Esophagus muscularis mucosa (tissue), 4 donors: ENCODE results near the gene PRKX. TPM values are rescaled to one million over a fixed set of nuclear protein-coding genes. Genes with fewer than 3 reads are reported as not detected.
"Not testable (repeated sequence)": the region's sequence is repeated elsewhere in the genome, so short reads cannot be mapped to it uniquely, and the experiment has no call there.

Experiments
- DNase-seq: peaks from one replicate; pipeline ENCODE4 v3.0.0-alpha.2; 2017; ENCODE audit errors: extremely low spot score
- H3K27ac ChIP-seq, 4 donors: fragments of 200-600 bp; sonication (generic); replicated peaks in 1 of 4; 1 replicate in 3 of 4; 2 replicates in 1 of 4; pipeline ENCODE4 v1.5.1; 2016 to 2019; ENCODE audit warnings: mild to moderate bottlenecking in 1 of 4
- H3K27me3 ChIP-seq, 4 donors: fragments of 200-600 bp; sonication (generic); one replicate each; pipeline versions ENCODE4 v1.5.1 to v1.6.0; 2016 to 2019
- H3K36me3 ChIP-seq, 4 donors: fragments of 200-600 bp; sonication (generic); one replicate each; pipeline ENCODE4 v1.5.1; 2016 to 2019
- H3K4me1 ChIP-seq, 4 donors: fragments of 200-600 bp; sonication (generic); one replicate each; pipeline ENCODE4 v1.5.1; 2016 to 2019
- H3K4me3 ChIP-seq, 4 donors: fragments of 200-600 bp; sonication (generic); 1 replicate in 2 of 4; 2 replicates in 2 of 4; pipeline ENCODE4 v1.5.1; 2016 to 2019; ENCODE audit warnings: mild to moderate bottlenecking in 4 of 4, moderate library complexity in 1 of 4
- H3K9me3 ChIP-seq, 4 donors: fragments of 200-600 bp; sonication (generic); 1 replicate in 3 of 4; 2 replicates in 1 of 4; pipeline ENCODE4 v1.5.1; 2016 to 2019
- EP300 ChIP-seq: sonication (generic); formaldehyde crosslinking; IDR thresholded peaks from one replicate; pipeline ENCODE4 v1.6.1; 2017; ENCODE audit warnings: antibody characterized with exemption
- POLR2A ChIP-seq: fragments of 450-650 bp; IDR thresholded peaks from one replicate; pipeline ENCODE4 v1.6.1; 2017; ENCODE audit warnings: antibody characterized with exemption, moderate library complexity, mild to moderate bottlenecking, low read depth
- POLR2AphosphoS5 ChIP-seq, 2 donors: sonication (generic); formaldehyde crosslinking; IDR thresholded peaks; one replicate each; pipeline ENCODE4 v1.6.1; 2017; ENCODE audit warnings: antibody characterized with exemption in 2 of 2
- WGBS: methylation state at CpG from one replicate; pipeline ENCODE4 v1.1.5; 2018; 5-methylcytosine and 5-hydroxymethylcytosine counted together
- intact Hi-C: fragments of 100-400 bp; cut with DNase I; formaldehyde crosslinking; loops from one replicate; pipeline ENCODE4 v1.15.1; 2023
- total RNA-seq, 4 donors: library from RNA; depleted of rRNA; stranded (reverse); fragments of >200 nt; gene quantifications; one replicate each; pipeline versions ENCODE4 v1.1.0 to v1.2.1, GENCODE V29; 2016
- TF ChIP-seq, protein P1 (sequence below), 3 experiments: fragments of 200-600 bp in 2 of 3; fragments of 450-650 bp in 1 of 3; sonication (generic) in 2 of 3; IDR thresholded peaks; one replicate each; pipeline ENCODE4 v1.5.1; 2017 to 2019; ENCODE audit warnings: antibody characterized with exemption in 3 of 3, mild to moderate bottlenecking in 2 of 3, moderate library complexity in 1 of 3

PRKX gene
- total RNA-seq, 4 donors from 2014 or later: 5.6 to 8.9 (median 6.6) TPM

DNA sequence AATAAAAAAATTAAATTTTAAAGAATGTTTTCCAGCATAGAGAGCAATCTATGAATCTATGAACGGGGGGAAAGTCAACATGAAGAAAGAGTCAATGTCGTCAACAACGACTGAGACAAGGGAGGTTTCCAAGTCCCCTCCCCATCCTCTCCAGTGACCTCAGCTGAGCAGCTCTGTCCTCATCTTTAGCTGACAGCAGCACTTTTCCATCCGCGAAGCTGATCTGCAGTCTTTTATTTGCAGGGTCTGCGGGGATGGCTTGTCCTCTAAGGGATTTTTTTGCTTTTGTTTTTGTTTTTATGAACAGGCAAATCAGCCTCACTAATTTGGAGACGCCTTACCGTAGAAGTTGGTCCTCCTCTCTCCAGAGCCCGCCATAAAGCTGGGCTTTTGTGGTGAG, 46.5 kb downstream of the PRKX start:
- intact Hi-C loops: no loop called here
- Histone ChIP-seq H3K27ac (no peak overlapping the region), H3K4me3 (no peak overlapping the region), H3K9me3 (no peaks in the 10 kb centered on the region), H3K4me1 (no peaks in the 10 kb centered on the region), H3K27me3 (no peaks in the 10 kb centered on the region), H3K36me3 (peaks cover 0 to 12% (median 0%) of the 10 kb centered on the region in 4 donors)
- DNase-seq: no peak
- WGBS: 78% methylated on average over 9 of the region's 9 CpGs
- no peak for TF ChIP-seq EP300
- TF ChIP-seq, protein P1, sequence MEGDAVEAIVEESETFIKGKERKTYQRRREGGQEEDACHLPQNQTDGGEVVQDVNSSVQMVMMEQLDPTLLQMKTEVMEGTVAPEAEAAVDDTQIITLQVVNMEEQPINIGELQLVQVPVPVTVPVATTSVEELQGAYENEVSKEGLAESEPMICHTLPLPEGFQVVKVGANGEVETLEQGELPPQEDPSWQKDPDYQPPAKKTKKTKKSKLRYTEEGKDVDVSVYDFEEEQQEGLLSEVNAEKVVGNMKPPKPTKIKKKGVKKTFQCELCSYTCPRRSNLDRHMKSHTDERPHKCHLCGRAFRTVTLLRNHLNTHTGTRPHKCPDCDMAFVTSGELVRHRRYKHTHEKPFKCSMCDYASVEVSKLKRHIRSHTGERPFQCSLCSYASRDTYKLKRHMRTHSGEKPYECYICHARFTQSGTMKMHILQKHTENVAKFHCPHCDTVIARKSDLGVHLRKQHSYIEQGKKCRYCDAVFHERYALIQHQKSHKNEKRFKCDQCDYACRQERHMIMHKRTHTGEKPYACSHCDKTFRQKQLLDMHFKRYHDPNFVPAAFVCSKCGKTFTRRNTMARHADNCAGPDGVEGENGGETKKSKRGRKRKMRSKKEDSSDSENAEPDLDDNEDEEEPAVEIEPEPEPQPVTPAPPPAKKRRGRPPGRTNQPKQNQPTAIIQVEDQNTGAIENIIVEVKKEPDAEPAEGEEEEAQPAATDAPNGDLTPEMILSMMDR (IDR thresholded peaks at IDR 0.05): no peak
- TF ChIP-seq POLR2AphosphoS5 (IDR thresholded peaks at IDR 0.05): no peak
- TF ChIP-seq POLR2A: no peak

DNA sequence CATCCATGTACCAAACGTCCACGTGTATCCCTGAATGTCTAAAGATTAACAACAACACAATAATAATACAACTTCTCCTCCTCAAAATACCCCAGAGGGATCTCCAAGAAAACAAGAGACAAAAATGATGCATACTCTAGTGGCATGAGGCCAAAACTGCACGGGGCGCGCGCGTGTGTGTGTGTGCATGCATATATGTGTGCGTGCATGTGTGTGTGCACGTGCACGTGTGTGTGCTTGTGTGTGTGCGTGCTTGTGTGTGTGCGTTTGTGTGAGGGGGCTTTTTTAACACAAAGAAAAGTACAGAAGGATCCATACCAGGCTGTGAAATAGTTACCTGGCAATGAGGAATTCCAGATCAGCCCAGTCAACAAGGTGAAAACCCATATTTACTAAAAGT, 48.5 kb downstream of the PRKX start:
- peaks cover 0 to 7% (median 0%) of the 10 kb centered on the region in 4 donors for H3K36me3 ChIP-seq
- no peak overlapping the region for H3K27ac ChIP-seq
- H3K4me1 ChIP-seq: no peaks in the 10 kb centered on the region
- TF ChIP-seq POLR2AphosphoS5 (IDR thresholded peaks at IDR 0.05): no peak
- TF ChIP-seq EP300: no peak
- TF ChIP-seq, protein P1 (IDR thresholded peaks at IDR 0.05): no peak
- no peak for TF ChIP-seq POLR2A
- H3K9me3 ChIP-seq: no peaks in the 10 kb centered on the region
- intact Hi-C loops: no loop called here
- H3K27me3 ChIP-seq: no peaks in the 10 kb centered on the region
- no peak overlapping the region for H3K4me3 ChIP-seq
- DNase-seq: no peak
- 90% methylated on average over 12 of the region's 12 CpGs for WGBS

DNA sequence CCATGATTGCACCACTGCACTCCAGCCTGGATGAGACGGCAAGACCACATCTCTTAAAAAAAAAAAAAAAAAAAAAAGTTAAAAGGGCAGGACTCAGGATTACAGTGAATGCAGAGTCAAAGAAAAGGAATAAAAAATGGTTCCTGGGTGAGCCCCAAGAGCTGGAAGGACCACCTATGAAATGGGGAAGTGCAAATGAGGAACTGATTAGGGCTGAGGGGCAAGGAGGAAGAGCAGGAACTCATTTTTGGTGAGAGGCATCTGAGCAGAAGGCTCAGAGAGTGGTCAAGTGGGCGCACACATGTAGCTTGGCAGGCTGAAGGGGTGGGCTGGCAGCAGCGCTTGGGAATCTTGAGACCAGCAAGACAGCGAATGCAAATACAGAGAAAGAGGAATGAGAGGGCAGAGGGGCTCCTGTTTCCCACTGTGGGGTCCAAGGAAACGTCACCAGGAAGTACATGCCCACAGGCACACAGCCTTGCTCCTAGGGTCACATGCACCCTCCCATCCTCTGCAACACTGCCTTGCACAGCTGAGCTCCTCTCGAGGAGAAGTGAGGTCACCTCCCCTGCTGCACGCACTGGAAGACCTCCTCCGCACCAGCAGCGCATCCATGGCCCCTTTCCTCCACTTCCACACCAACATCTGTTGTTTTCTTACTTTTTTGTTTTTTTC, 49.7 kb downstream of the PRKX start:
- H3K36me3 ChIP-seq, H3K27ac ChIP-seq, H3K4me3 ChIP-seq, H3K4me1 ChIP-seq, DNase-seq, H3K27me3 ChIP-seq, H3K9me3 ChIP-seq, intact Hi-C loops: not testable (repeated sequence)
- WGBS: 39% methylated on average over 8 of the region's 9 CpGs

DNA sequence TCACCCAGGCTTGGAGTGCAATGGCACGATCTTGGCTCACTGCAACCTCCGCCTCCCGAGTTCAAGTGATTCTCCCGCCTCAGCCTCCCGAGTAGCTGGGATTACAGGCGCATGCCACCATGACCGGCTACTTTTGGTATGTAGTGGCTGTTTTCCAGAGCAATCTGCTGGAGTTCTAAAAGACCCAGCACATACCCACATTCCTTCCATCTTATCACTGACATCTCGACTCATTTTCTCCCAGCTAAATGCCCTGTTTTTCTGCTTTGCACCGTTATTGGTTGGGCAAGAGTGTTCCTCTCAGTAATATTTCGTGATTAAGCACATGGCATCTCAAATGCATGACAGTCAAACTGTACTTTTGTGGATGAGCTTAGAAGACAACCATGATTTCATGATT, 53.7 kb downstream of the PRKX start:
- DNase-seq: no peak
- WGBS: 83% methylated on average over 10 of the region's 10 CpGs
- no peaks in the 10 kb centered on the region for H3K27me3 ChIP-seq
- no peaks in the 10 kb centered on the region for H3K9me3 ChIP-seq
- no peak overlapping the region for H3K4me3 ChIP-seq
- H3K27ac ChIP-seq: no peak overlapping the region
- intact Hi-C loops: no loop called here
- TF ChIP-seq, protein P1 (IDR thresholded peaks at IDR 0.05): no peak
- TF ChIP-seq EP300: no peak
- no peak for TF ChIP-seq POLR2A
- TF ChIP-seq POLR2AphosphoS5 (IDR thresholded peaks at IDR 0.05): no peak
- H3K36me3 ChIP-seq: peaks cover 0 to 5% (median 2%) of the 10 kb centered on the region in 4 donors
- H3K4me1 ChIP-seq: no peaks in the 10 kb centered on the region

DNA sequence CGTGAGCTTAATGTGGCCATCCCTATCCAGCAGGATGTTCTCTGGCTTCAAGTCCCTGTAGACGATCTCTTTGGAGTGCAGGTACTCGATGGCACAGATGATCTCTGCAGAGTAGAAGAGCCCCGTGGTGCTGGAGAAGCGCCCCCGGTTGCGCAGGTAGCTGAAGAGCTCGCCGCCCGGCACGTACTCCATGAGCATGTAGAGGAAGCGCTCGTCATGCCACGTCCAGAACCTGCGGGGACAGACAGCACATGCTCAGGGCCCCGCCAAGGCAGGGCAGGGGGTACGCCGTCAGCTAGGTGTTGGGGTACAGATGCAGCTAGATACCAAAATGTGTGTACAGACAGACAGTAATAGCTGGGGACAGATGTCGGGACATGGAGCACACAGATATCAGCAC, 58.3 kb downstream of the PRKX start:
- H3K4me3 ChIP-seq: no peak overlapping the region
- no peaks in the 10 kb centered on the region for H3K4me1 ChIP-seq
- H3K27me3 ChIP-seq: no peaks in the 10 kb centered on the region
- H3K27ac ChIP-seq: no peak overlapping the region
- DNase-seq: no peak
- intact Hi-C loops: no loop called here
- peaks cover 0 to 13% (median 3%) of the 10 kb centered on the region in 4 donors for H3K36me3 ChIP-seq
- H3K9me3 ChIP-seq: no peaks in the 10 kb centered on the region
- TF ChIP-seq POLR2AphosphoS5 (IDR thresholded peaks at IDR 0.05): no peak
- TF ChIP-seq EP300: no peak
- TF ChIP-seq, protein P1 (IDR thresholded peaks at IDR 0.05): no peak
- no peak for TF ChIP-seq POLR2A
- WGBS: 97% methylated on average over 19 of the region's 19 CpGs
